Measurements from ENCODE around the gene TTC24. TPM values are rescaled to one million over a fixed set of nuclear protein-coding genes. Genes with fewer than 3 reads are reported as not detected.
A peak's percentile ranks its signal among the peaks of the same experiment; 100 is the strongest.
"Not testable (repeated sequence)": the region's sequence is repeated elsewhere in the genome, so short reads cannot be mapped to it uniquely, and the experiment has no call there.

TTC24 gene
- total RNA-seq, 3 donors from 2014 or later: not detected

DNA sequence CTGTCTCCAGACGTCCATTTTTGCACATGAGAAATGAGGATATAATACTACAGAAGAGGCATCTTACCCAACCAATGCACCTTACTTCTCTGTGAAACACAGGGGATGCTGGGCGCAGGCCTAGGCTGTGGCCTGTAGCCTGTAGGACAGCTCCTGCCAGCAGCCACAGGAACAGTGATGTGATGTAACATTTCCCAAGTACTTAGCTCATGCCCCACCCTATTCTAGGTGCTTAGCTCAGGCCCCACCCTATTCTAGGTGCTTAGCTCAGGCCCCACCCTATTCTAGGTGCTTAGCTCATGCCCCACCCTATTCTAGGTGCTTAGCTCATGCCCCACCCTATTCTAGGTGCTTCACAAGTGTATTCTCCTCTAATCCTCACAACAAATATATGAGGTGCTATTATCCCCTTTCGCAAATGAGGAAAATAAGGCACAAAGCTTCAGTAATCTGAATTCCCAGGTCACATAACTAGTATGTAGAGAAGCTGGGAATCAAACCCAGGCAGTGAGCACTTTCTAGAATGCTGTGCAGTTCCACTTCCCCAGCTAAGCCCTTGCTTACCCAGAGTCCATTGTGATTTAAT lies 7.5 kb downstream of the TTC24 start:
- peaks cover 0 to 2% of the 10 kb centered on the region in 2 donors for H3K4me1 ChIP-seq
- no peak overlapping the region for H3K27ac ChIP-seq
- H3K9me3 ChIP-seq: no peaks in the 10 kb centered on the region
- DNase-seq (ENCODE audit: low spot score in 2 of 2): no peak
- intact Hi-C loops (cut with DNase I; ENCODE audit: low total_unique reads): loop anchor here (10.0 kb wide), 1 partner anchor 68 kb away; no protein-coding TSS in a partner anchor
- TF ChIP-seq POLR2AphosphoS5 (IDR thresholded peaks at IDR 0.05): no peak
- TF ChIP-seq POLR2A (IDR thresholded peaks at IDR 0.05): no peak
- TF ChIP-seq, protein P1, sequence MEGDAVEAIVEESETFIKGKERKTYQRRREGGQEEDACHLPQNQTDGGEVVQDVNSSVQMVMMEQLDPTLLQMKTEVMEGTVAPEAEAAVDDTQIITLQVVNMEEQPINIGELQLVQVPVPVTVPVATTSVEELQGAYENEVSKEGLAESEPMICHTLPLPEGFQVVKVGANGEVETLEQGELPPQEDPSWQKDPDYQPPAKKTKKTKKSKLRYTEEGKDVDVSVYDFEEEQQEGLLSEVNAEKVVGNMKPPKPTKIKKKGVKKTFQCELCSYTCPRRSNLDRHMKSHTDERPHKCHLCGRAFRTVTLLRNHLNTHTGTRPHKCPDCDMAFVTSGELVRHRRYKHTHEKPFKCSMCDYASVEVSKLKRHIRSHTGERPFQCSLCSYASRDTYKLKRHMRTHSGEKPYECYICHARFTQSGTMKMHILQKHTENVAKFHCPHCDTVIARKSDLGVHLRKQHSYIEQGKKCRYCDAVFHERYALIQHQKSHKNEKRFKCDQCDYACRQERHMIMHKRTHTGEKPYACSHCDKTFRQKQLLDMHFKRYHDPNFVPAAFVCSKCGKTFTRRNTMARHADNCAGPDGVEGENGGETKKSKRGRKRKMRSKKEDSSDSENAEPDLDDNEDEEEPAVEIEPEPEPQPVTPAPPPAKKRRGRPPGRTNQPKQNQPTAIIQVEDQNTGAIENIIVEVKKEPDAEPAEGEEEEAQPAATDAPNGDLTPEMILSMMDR (IDR thresholded peaks at IDR 0.05): no peak
- no peaks in the 10 kb centered on the region for H3K36me3 ChIP-seq
- H3K4me3 ChIP-seq: no peak overlapping the region
- H3K27me3 ChIP-seq: no peaks in the 10 kb centered on the region

DNA sequence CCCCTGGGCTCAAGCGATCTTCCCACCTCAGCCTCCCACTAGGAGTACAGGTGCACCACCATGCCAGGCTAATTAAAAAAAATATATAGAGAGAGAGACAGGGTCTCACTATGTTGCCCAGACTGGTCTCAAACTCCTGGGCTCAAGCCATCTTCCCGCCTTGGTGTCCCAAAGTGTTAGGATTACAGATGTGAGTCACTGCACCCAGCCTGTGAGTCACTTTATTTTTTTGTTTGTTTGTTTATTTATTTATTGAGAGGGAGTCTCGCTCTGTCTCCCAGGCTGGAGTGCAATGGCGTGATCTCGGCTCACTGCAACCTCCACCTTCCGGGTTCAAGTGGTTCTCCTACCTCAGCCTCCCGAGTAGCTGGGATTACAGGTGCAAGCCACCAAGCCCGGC lies 8.4 kb downstream of the TTC24 start:
- DNase-seq (ENCODE audit: low spot score in 2 of 2); H3K9me3 ChIP-seq; H3K4me3 ChIP-seq; H3K27me3 ChIP-seq; H3K4me1 ChIP-seq; H3K36me3 ChIP-seq; H3K27ac ChIP-seq: not testable (repeated sequence)
- intact Hi-C loops (cut with DNase I; ENCODE audit: low total_unique reads): loop anchor here (10.0 kb wide), 1 partner anchor 67 kb away; no protein-coding TSS in a partner anchor

DNA sequence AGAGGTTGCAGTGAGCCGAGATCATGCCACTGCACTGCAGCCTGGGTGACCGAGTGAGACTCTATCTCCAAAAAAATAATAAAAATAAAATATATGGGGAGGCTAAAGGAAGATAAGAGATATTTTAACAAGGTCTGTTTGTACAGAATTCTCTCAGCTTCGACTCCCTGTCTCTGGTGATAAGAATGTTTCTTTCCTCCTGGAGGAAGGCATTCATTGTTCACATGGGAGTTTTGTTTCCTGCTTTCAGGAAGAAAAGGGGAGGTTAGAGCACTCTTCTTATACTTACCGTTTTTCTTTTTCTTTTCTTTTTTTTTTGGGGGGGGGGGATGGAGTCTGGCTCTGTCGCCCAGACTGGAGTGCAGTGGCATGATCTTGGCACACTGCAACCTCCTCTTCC lies 10.0 kb downstream of the TTC24 start:
- no peak for TF ChIP-seq POLR2AphosphoS5 (IDR thresholded peaks at IDR 0.05)
- Histone ChIP-seq H3K4me1 (peaks cover 0 to 7% of the 10 kb centered on the region in 2 donors), H3K9me3 (no peaks in the 10 kb centered on the region), H3K4me3 (no peak overlapping the region), H3K27me3 (no peaks in the 10 kb centered on the region), H3K36me3 (no peaks in the 10 kb centered on the region), H3K27ac (no peak overlapping the region)
- intact Hi-C loops (cut with DNase I; ENCODE audit: low total_unique reads): loop anchor here (10.0 kb wide), 1 partner anchor 65 kb away; no protein-coding TSS in a partner anchor
- DNase-seq (ENCODE audit: low spot score in 2 of 2): no peak

DNA sequence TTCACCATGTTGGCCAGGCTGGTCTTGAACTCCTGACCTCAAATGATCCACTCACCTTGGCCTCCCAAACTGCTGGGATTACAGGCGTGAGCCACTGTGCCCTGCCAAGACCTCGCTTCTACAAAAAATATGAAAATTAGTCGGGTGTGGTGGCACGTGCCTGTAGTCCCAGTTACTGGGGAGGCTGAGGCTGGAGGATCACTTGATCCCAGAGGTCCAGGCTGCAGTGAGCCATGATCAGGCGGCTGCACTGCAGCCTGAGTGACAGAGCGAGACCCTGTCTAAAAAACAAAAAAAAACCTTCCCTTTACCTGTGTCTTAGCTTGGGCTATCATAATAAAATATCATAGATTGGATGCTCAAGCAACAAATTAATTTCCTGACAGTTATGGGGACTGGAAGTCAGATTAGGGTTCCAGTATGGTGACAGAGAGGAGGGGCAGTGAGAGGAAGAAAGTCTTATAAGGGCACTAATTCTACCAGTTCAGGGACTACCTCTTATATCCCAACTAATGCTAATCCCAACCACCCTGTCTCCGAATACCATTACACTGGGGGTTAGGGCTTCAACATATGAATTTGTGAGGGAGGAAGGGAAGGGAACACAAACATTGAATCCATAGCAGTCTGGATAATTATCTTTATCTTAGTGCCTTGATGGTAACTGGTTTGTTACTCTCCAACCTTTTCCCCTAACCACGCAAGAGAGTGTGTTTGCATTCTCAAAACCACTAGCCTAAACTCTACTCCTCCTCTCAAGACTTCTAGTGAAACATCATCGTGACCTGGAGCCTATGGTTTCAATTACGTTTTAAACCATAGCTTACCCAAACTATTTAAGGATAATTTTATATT lies 11.0 kb downstream of the TTC24 start:
- no peaks in the 10 kb centered on the region for H3K27me3 ChIP-seq
- H3K27ac ChIP-seq: peak overlapping the region; percentile 83 to 85
- no peaks in the 10 kb centered on the region for H3K36me3 ChIP-seq
- peak overlapping the region in 2 of 3 donors; percentile 74 to 89 for H3K4me3 ChIP-seq
- DNase-seq (ENCODE audit: low spot score in 2 of 2): peak in 1 of 2 donors; percentile 30
- intact Hi-C loops (cut with DNase I; ENCODE audit: low total_unique reads): loop anchor here (5.0 kb wide), 1 partner anchor 673 kb away; no protein-coding TSS in a partner anchor
- no peaks in the 10 kb centered on the region for H3K9me3 ChIP-seq
- peaks cover 0 to 7% of the 10 kb centered on the region in 2 donors for H3K4me1 ChIP-seq
- no peak for TF ChIP-seq POLR2AphosphoS5 (IDR thresholded peaks at IDR 0.05)
- TF ChIP-seq, protein P1 (IDR thresholded peaks at IDR 0.05): no peak
- TF ChIP-seq POLR2A (IDR thresholded peaks at IDR 0.05): no peak

DNA sequence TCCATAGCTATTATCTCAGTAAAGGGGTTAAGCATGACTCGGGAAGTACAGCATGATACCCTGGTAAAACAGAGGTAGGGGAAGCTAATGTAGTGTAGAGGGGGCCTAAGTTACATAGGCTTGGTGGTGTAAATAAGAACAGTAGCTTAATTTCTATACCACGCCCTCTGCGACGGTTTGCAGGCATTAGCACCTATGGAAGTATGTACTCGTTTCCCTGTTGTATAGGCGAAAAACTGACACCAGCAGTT lies 11.6 kb downstream of the TTC24 start:
- Histone ChIP-seq H3K4me1 (peaks cover 0 to 7% of the 10 kb centered on the region in 2 donors), H3K4me3 (peak overlapping the region; percentile 71 to 89 (median 74)), H3K9me3 (no peaks in the 10 kb centered on the region), H3K27ac (peak overlapping the region; percentile 83 to 85), H3K36me3 (no peaks in the 10 kb centered on the region), H3K27me3 (no peaks in the 10 kb centered on the region)
- TF ChIP-seq, protein P1 (IDR thresholded peaks at IDR 0.05): no peak
- no peak for TF ChIP-seq POLR2AphosphoS5 (IDR thresholded peaks at IDR 0.05)
- TF ChIP-seq POLR2A (IDR thresholded peaks at IDR 0.05): no peak
- intact Hi-C loops (cut with DNase I; ENCODE audit: low total_unique reads): loop anchor here (5.0 kb wide), 1 partner anchor 674 kb away; no protein-coding TSS in a partner anchor
- DNase-seq (ENCODE audit: low spot score in 2 of 2): peak in 1 of 2 donors; percentile 27

All from breast epithelium (tissue), 4 donors.